HepG2 (cell line): ENCODE results near the gene GPR62. TPM values are rescaled to one million over a fixed set of nuclear protein-coding genes. Genes with fewer than 3 reads are reported as not detected.

Experiments
- ATF1 ChIP-seq: IDR thresholded peaks from 2 replicates; pipeline ENCODE4 v1.6.1; 2016; ENCODE audit warnings: mild to moderate bottlenecking, control low read depth
- GATA4 ChIP-seq: sonication (generic); IDR thresholded peaks from 2 replicates; pipeline ENCODE4 v1.6.1; 2016; ENCODE audit warnings: antibody characterized with exemption, low read depth, borderline replicate concordance
- HMG20B ChIP-seq: conservative IDR thresholded peaks from 2 replicates; pipeline ENCODE4 v1.6.1; 2016; ENCODE audit warnings: missing genetic modification reagents, missing compliant biosample characterization
- JARID2 ChIP-seq: sonication (generic); formaldehyde crosslinking; IDR thresholded peaks from 2 replicates; pipeline ENCODE4 v1.8.1; 2023; ENCODE audit warnings: missing genetic modification reagents, inconsistent platforms; ENCODE audit not compliant: insufficient replicate concordance
- LRRFIP1 ChIP-seq: sonication (generic); formaldehyde crosslinking; conservative IDR thresholded peaks from 2 replicates; pipeline ENCODE4 v1.4.0; 2020; ENCODE audit warnings: missing genetic modification reagents
- MTA3 ChIP-seq: sonication (generic); formaldehyde crosslinking; IDR thresholded peaks from 2 replicates; pipeline ENCODE4 v1.4.0; 2020; ENCODE audit warnings: missing genetic modification reagents
- PCBP1 ChIP-seq: fragments of 200-400 bp; formaldehyde crosslinking; IDR thresholded peaks from 2 replicates; pipeline ENCODE4 v1.6.1; 2017; ENCODE audit warnings: mild to moderate bottlenecking, low read depth, low read length, borderline replicate concordance
- RBM22 ChIP-seq: fragments of 200-400 bp; formaldehyde crosslinking; optimal IDR thresholded peaks from 2 replicates; pipeline ENCODE3; 2017; ENCODE audit warnings: mild to moderate bottlenecking, low read length, moderate library complexity
- SRSF9 ChIP-seq: fragments of 200-400 bp; formaldehyde crosslinking; IDR thresholded peaks from 2 replicates; pipeline ENCODE4 v1.6.1; 2018; ENCODE audit warnings: borderline replicate concordance, mild to moderate bottlenecking, low read depth, low read length; ENCODE audit not compliant: insufficient read depth, poor library complexity, severe bottlenecking
- SSRP1 ChIP-seq: IDR thresholded peaks from 2 replicates; pipeline ENCODE4 v1.6.1; 2016; ENCODE audit warnings: control low read depth
- TCF7 ChIP-seq: sonication (generic); IDR thresholded peaks from 2 replicates; pipeline ENCODE4 v1.6.1; 2016; ENCODE audit warnings: antibody characterized with exemption, low read depth
- TIGD3 ChIP-seq: sonication (generic); formaldehyde crosslinking; IDR thresholded peaks from 2 replicates; pipeline ENCODE4 v1.5.1; 2020; ENCODE audit warnings: mild to moderate bottlenecking, missing genetic modification reagents, borderline replicate concordance
- ZBTB3 ChIP-seq: sonication (generic); formaldehyde crosslinking; IDR thresholded peaks from 2 replicates; pipeline ENCODE4 v1.4.0; 2020; ENCODE audit warnings: low read depth, mild to moderate bottlenecking, moderate library complexity, missing genetic modification reagents, borderline replicate concordance
- ZC3H4 ChIP-seq: sonication (generic); formaldehyde crosslinking; IDR thresholded peaks from 2 replicates; pipeline ENCODE4 v1.4.0; 2020; ENCODE audit warnings: missing genetic modification reagents, borderline replicate concordance
- ZMYM2 ChIP-seq: sonication (generic); formaldehyde crosslinking; IDR thresholded peaks from 2 replicates; pipeline ENCODE4 v1.8.0; 2022; ENCODE audit warnings: mild to moderate bottlenecking, missing genetic modification reagents
- ZNF251 ChIP-seq: sonication (generic); formaldehyde crosslinking; IDR thresholded peaks from 2 replicates; pipeline ENCODE4 v1.9.0; 2021; ENCODE audit warnings: mild to moderate bottlenecking, missing genetic modification reagents
- ZNF275 ChIP-seq: sonication (generic); formaldehyde crosslinking; IDR thresholded peaks from 2 replicates; pipeline ENCODE4 v1.8.0; 2022; ENCODE audit warnings: missing genetic modification reagents, mild to moderate bottlenecking, inconsistent platforms, borderline replicate concordance
- ZNF34 ChIP-seq: sonication (generic); formaldehyde crosslinking; IDR thresholded peaks from 2 replicates; pipeline ENCODE4 v1.4.0; 2020; ENCODE audit warnings: mild to moderate bottlenecking, missing genetic modification reagents, borderline replicate concordance
- ZNF513 ChIP-seq: sonication (generic); formaldehyde crosslinking; conservative IDR thresholded peaks from 2 replicates; pipeline ENCODE4 v1.5.0; 2020; ENCODE audit warnings: missing genetic modification reagents
- ZNF547 ChIP-seq: sonication (generic); formaldehyde crosslinking; IDR thresholded peaks from 2 replicates; pipeline ENCODE4 v1.5.1; 2020; ENCODE audit warnings: mild to moderate bottlenecking, missing genetic modification reagents
- ZNF740 ChIP-seq: sonication (generic); formaldehyde crosslinking; IDR thresholded peaks from 2 replicates; pipeline ENCODE4 v1.4.0; 2020; ENCODE audit warnings: missing genetic modification reagents
- ZNF75D ChIP-seq: sonication (generic); formaldehyde crosslinking; IDR thresholded peaks from 2 replicates; pipeline ENCODE4 v1.8.1; 2023; ENCODE audit warnings: missing genetic modification reagents, mild to moderate bottlenecking, borderline replicate concordance
- ZNF782 ChIP-seq: sonication (generic); formaldehyde crosslinking; IDR thresholded peaks from 2 replicates; pipeline ENCODE4 v1.4.0; 2020; ENCODE audit warnings: missing genetic modification reagents, mild to moderate bottlenecking, borderline replicate concordance
- ZNF891 ChIP-seq: sonication (generic); formaldehyde crosslinking; IDR thresholded peaks from 2 replicates; pipeline ENCODE4 v1.5.0; 2020; ENCODE audit warnings: mild to moderate bottlenecking, missing genetic modification reagents
- polyA plus RNA-seq, 8 experiments: library from polyadenylated mRNA; depleted of rRNA in 3 of 8; stranded (reverse) in 7 of 8; unstranded in 1 of 8; fragments of >200 nt; fragmentation: Illumina TruSeq in 4 of 8; extraction: Trizol in 4 of 8; gene quantifications; 2 replicates each; pipeline versions ENCODE4 v1.2.1 to v1.2.3, GENCODE V29; 2011 to 2016; ENCODE audit warnings: low read depth in 4 of 8, missing spikeins in 1 of 8, mixed read lengths in 1 of 8; ENCODE audit not compliant: insufficient read depth in 1 of 8
- total RNA-seq, 5 experiments: library from RNA; depleted of rRNA; stranded (reverse); fragments of >200 nt; fragmentation: Illumina TruSeq; extraction: Trizol; gene quantifications; 2 replicates each; pipeline ENCODE4 v1.2.3, GENCODE V29; 2016; ENCODE audit warnings: low read depth in 1 of 5

GPR62 gene
- total and polyA plus RNA-seq, 2 of the 13 experiments (the other 11 are each of a cell fraction or from before 2014, with no cell fraction given) = not detected

- TF ChIP-seq TIGD3 (CRISPR knock-in tag) = no peak
- TF ChIP-seq SRSF9 = no peak
- no peak for TF ChIP-seq PCBP1
- no peak for TF ChIP-seq JARID2 (CRISPR knock-in tag)
- no peak for TF ChIP-seq LRRFIP1
- TF ChIP-seq ZNF75D (CRISPR knock-in tag) = no peak
- TF ChIP-seq ZMYM2 (CRISPR knock-in tag) = peak; percentile 83
- TF ChIP-seq ZNF740 (CRISPR knock-in tag) = peak; percentile 79; the same call in 1 of the 2 replicates
- TF ChIP-seq GATA4 = no peak
- no peak for TF ChIP-seq ZNF547 (CRISPR knock-in tag)
- TF ChIP-seq ZNF891 = no peak
- TF ChIP-seq ZNF34 (CRISPR knock-in tag) = no peak
- TF ChIP-seq ZNF782 = no peak
- no peak for TF ChIP-seq HMG20B (CRISPR knock-in tag)
- TF ChIP-seq ZNF275 (CRISPR knock-in tag) = no peak
- no peak for TF ChIP-seq ZNF251 (CRISPR knock-in tag)
- no peak for TF ChIP-seq ZNF513 (CRISPR knock-in tag)
- no peak for TF ChIP-seq MTA3 (CRISPR knock-in tag)
- TF ChIP-seq ZBTB3 = no peak
- TF ChIP-seq ATF1 (CRISPR knock-in tag) = no peak
- no peak for TF ChIP-seq ZC3H4
- no peak for TF ChIP-seq TCF7
- TF ChIP-seq RBM22 = no peak
- peak; percentile 84; the same call in 1 of the 2 replicates for TF ChIP-seq SSRP1
Observed at GRCh38 chr3:51982352-51982837, 27.2 kb downstream of the GPR62 start (continued).
